HCT116 (cell line): ENCODE data around the gene EIF2AK2. TPM values are rescaled to one million over a fixed set of nuclear protein-coding genes. Genes with fewer than 3 reads are reported as not detected.

ENCODE experiments used
- ATAC-seq: fragments of 200-7000 bp; cut with Tn5 transposase; 2 replicates; pipeline ENCODE4 v1.9.1; 2020; ENCODE audit warnings: mild to moderate bottlenecking, moderate library complexity
- BruUV-seq: library from RNA; stranded (reverse); fragments of 400-500 nt; replicated peaks from 2 replicates; lab custom pipeline; 2021; lab: Mats Ljungman, UMichigan
- CTCF ChIA-PET: fragments of 300-600 bp; sonication (Branson Sonifier 250); formaldehyde crosslinking; loops from one replicate; lab custom pipeline; 2021; ENCODE audit warnings: antibody characterized with exemption; lab: Charles Lee
- POLR2A ChIA-PET: fragments of 300-600, 350-600 bp; sonication (Branson Sonifier 250); formaldehyde crosslinking; loops from one replicate; lab custom pipeline; 2021; ENCODE audit warnings: antibody characterized with exemption; lab: Charles Lee
- RAD21 ChIA-PET, 2 experiments: fragments of 300-600 bp; sonication (Branson Sonifier 250); formaldehyde crosslinking; loops; one replicate each; lab custom pipeline; 2023; ENCODE audit warnings: low total read pairs in 2 of 2; ENCODE audit not compliant: uncharacterized antibody in 2 of 2, unreplicated experiment in 2 of 2, low non-redundant PET in 1 of 2; lab: Charles Lee
- DNase-seq: peaks from one replicate; pipeline ENCODE4 v3.0.0-alpha.2; 2010; ENCODE audit warnings: low read depth, low spot score
- H2AFZ ChIP-seq: fragments of 200-600 bp; shearing (Covaris generic), sonication (generic); 2 replicates; pipeline ENCODE4 v1.6.1; 2017; ENCODE audit warnings: low read depth, mixed run types, mixed read lengths, antibody characterized with exemption, low read length; ENCODE audit not compliant: poor library complexity, severe bottlenecking
- H3K27ac ChIP-seq: 2 replicates; pipeline ENCODE4 v1.5.1; 2012; ENCODE audit warnings: low read depth, low read length
- H3K27me3 ChIP-seq: fragments of 200-600 bp; sonication (generic); 2 replicates; pipeline ENCODE4 v1.6.1; 2016; ENCODE audit warnings: mixed run types, low read length, mixed read lengths; ENCODE audit not compliant: insufficient read depth
- H3K36me3 ChIP-seq, 2 experiments: fragments of 200-500 bp in 1 of 2; fragments of 200-600 bp in 1 of 2; sonication (Bioruptor generic) in 1 of 2; sonication (generic) in 1 of 2; 2 replicates each; pipeline versions ENCODE4 v1.5.1 to v1.6.1; 2014 to 2016; ENCODE audit warnings: low read length in 2 of 2, inconsistent platforms in 1 of 2, mixed read lengths in 1 of 2, mixed run types in 1 of 2; ENCODE audit not compliant: insufficient read depth in 2 of 2, control insufficient read depth in 1 of 2
- H3K4me1 ChIP-seq, 2 experiments: fragments of 200-600 bp in 1 of 2; sonication (generic) in 1 of 2; 2 replicates each; pipeline versions ENCODE4 v1.5.1 to v1.6.1; 2012 to 2017; ENCODE audit warnings: low read length in 2 of 2, inconsistent platforms in 1 of 2, mild to moderate bottlenecking in 1 of 2, mixed read lengths in 1 of 2, mixed run types in 1 of 2, moderate library complexity in 1 of 2; ENCODE audit not compliant: insufficient read depth in 2 of 2, control insufficient read depth in 1 of 2
- H3K4me2 ChIP-seq: fragments of 200-600 bp; sonication (generic); 2 replicates; pipeline ENCODE4 v1.6.1; 2017; ENCODE audit warnings: mixed run types, low read length, mixed read lengths
- H3K4me3 ChIP-seq, 2 experiments: fragments of 200-600 bp in 1 of 2; sonication (generic) in 1 of 2; replicated peaks in 1 of 2; 2 replicates each; pipeline ENCODE4 v1.5.1; 2011 to 2016; ENCODE audit warnings: low read length in 2 of 2, control low read depth in 1 of 2, low read depth in 1 of 2, mild to moderate bottlenecking in 1 of 2, mixed read lengths in 1 of 2, mixed run types in 1 of 2
- H3K79me2 ChIP-seq: fragments of 200-600 bp; sonication (generic); 2 replicates; pipeline ENCODE4 v1.6.1; 2017; ENCODE audit warnings: mild to moderate bottlenecking, mixed run types, low read length, moderate library complexity, mixed read lengths; ENCODE audit not compliant: insufficient read depth
- H3K9ac ChIP-seq: fragments of 200-600 bp; sonication (generic); 2 replicates; pipeline ENCODE4 v1.6.1; 2016; ENCODE audit warnings: low read length, mixed read lengths
- H3K9me2 ChIP-seq: fragments of 200-600 bp; sonication (generic), shearing (Covaris generic); 2 replicates; pipeline ENCODE4 v1.6.1; 2017; ENCODE audit warnings: mixed run types, mild to moderate bottlenecking, moderate library complexity; ENCODE audit not compliant: insufficient read depth
- H3K9me3 ChIP-seq, 2 experiments: fragments of 200-500 bp in 1 of 2; fragments of 200-600 bp in 1 of 2; sonication (Bioruptor generic) in 1 of 2; sonication (generic) in 1 of 2; 2 replicates each; pipeline ENCODE4 v1.6.1; 2014 to 2017; ENCODE audit warnings: low read length in 2 of 2, mixed read lengths in 2 of 2, inconsistent platforms in 1 of 2, low read depth in 1 of 2, mild to moderate bottlenecking in 1 of 2, mixed run types in 1 of 2, moderate library complexity in 1 of 2; ENCODE audit not compliant: control insufficient read depth in 1 of 2, insufficient read depth in 1 of 2
- H4K20me1 ChIP-seq: fragments of 200-600 bp; sonication (generic), shearing (Covaris generic); 2 replicates; pipeline ENCODE4 v1.6.1; 2017; ENCODE audit warnings: mixed run types, mild to moderate bottlenecking, moderate library complexity; ENCODE audit not compliant: insufficient read depth
- CBX3 ChIP-seq: IDR thresholded peaks from 2 replicates; pipeline ENCODE4 v1.6.1; 2012; ENCODE audit warnings: low read depth
- EGR1 ChIP-seq: IDR thresholded peaks from 2 replicates; pipeline ENCODE4 v1.6.1; 2012; ENCODE audit warnings: low read depth
- ELF1 ChIP-seq: IDR thresholded peaks from 2 replicates; pipeline ENCODE4 v1.6.1; 2012; ENCODE audit warnings: low read depth, borderline replicate concordance
- EZH2 ChIP-seq: fragments of 200-600 bp; sonication (generic); IDR thresholded peaks from 2 replicates; pipeline ENCODE4 v1.6.1; 2017; ENCODE audit warnings: antibody characterized with exemption, mixed run types
- EZH2phosphoT487 ChIP-seq: fragments of 200-600 bp; IDR thresholded peaks from 2 replicates; pipeline ENCODE4 v1.6.1; 2018; ENCODE audit warnings: antibody characterized with exemption, borderline replicate concordance
- FOSL1 ChIP-seq: IDR thresholded peaks from 2 replicates; pipeline ENCODE4 v1.6.1; 2012; ENCODE audit warnings: low read depth
- JUND ChIP-seq: IDR thresholded peaks from 2 replicates; pipeline ENCODE4 v1.6.1; 2012
- POLR2A ChIP-seq: IDR thresholded peaks from 2 replicates; pipeline ENCODE4 v1.7.0; 2011; ENCODE audit warnings: borderline replicate concordance; ENCODE audit not compliant: insufficient read depth, insufficient read length; ENCODE audit errors: extremely low read depth
- POLR2AphosphoS5 ChIP-seq: IDR thresholded peaks from 2 replicates; pipeline ENCODE4 v1.6.1; 2011; ENCODE audit warnings: mild to moderate bottlenecking, low read depth, low read length, moderate library complexity
- RAD21 ChIP-seq: IDR thresholded peaks from 2 replicates; pipeline ENCODE4 v1.6.1; 2012; ENCODE audit warnings: low read depth, mild to moderate bottlenecking
- SIN3A ChIP-seq: IDR thresholded peaks from 2 replicates; pipeline ENCODE4 v1.6.1; 2012; ENCODE audit warnings: low read depth
- SP1 ChIP-seq: IDR thresholded peaks from 2 replicates; pipeline ENCODE4 v1.6.1; 2012; ENCODE audit warnings: low read depth
- SRF ChIP-seq: IDR thresholded peaks from 2 replicates; pipeline ENCODE4 v1.6.1; 2012; ENCODE audit warnings: low read depth
- YY1 ChIP-seq: IDR thresholded peaks from 2 replicates; pipeline ENCODE4 v1.6.1; 2011; ENCODE audit warnings: low read length, low read depth, moderate library complexity, mild to moderate bottlenecking; ENCODE audit not compliant: insufficient replicate concordance; ENCODE audit errors: extremely low read depth
- ZNF274 ChIP-seq: fragments of 200-500 bp; sonication (Bioruptor generic); IDR thresholded peaks from 2 replicates; pipeline ENCODE4 v1.6.1; 2014; ENCODE audit warnings: mild to moderate bottlenecking, low read depth, low read length, inconsistent platforms
- intact Hi-C: fragments of 100-400 bp; cut with micrococcal nuclease; formaldehyde crosslinking; loops from 2 replicates; pipeline ENCODE4 v1.10.0; 2022
- total RNA-seq: library from RNA; stranded (reverse); gene quantifications from one replicate; pipeline ENCODE4 v1.2.1, GENCODE V29; 2021; ENCODE audit not compliant: unreplicated experiment
- TF ChIP-seq, protein P1 (sequence below): IDR thresholded peaks from 2 replicates; pipeline ENCODE4 v1.6.1; 2012
- TF ChIP-seq, protein P2 (sequence below), 3 experiments: fragments of 200-600 bp in 1 of 3; sonication (generic) in 1 of 3; IDR thresholded peaks in 2 of 3; conservative IDR thresholded peaks in 1 of 3; 2 replicates each; pipeline ENCODE4 v1.5.1; 2012 to 2017; ENCODE audit warnings: low read depth in 2 of 3, low read length in 2 of 3, antibody characterized with exemption in 1 of 3, borderline replicate concordance in 1 of 3, control low read depth in 1 of 3, mild to moderate bottlenecking in 1 of 3, mixed read lengths in 1 of 3, mixed run types in 1 of 3, moderate library complexity in 1 of 3; ENCODE audit not compliant: insufficient read depth in 1 of 3
- TF ChIP-seq, protein P3 (sequence below): IDR thresholded peaks from 2 replicates; pipeline ENCODE4 v1.6.1; 2012; ENCODE audit warnings: low read depth
- TF ChIP-seq, protein P4 (sequence below): IDR thresholded peaks from 2 replicates; pipeline ENCODE4 v1.6.1; 2011; ENCODE audit warnings: mild to moderate bottlenecking, low read length, moderate library complexity; ENCODE audit not compliant: insufficient replicate concordance; ENCODE audit errors: extremely low read depth
- TF ChIP-seq, protein P5 (sequence below): IDR thresholded peaks from 2 replicates; pipeline ENCODE4 v1.6.1; 2012

Gene EIF2AK2
- total RNA-seq, 1 experiment from 2014 or later, result 40.7 TPM

DNA sequence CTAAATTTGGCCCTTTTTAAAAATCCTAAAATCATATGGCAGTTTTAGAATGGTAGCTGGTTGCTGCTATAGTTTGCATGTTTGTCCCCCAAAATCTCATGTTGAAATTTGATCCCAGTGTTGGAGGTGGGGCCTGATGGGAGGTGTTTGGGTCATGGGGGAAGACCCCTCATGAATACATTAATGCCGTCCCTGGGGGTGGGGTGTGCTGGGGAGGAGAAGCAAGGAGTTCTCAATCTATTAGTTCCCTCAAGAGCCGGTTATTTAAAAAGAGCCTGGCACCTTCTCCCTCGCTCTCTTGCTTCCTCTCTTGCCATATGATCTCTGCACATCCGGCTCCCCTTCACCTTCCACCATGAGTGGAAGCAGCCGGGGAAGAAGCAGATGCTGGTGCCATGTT is 51.6 kb downstream of the EIF2AK2 start:
- RAD21 ChIA-PET, result no interaction called here
- 0 out of 2 replicates have a peak overlapping the region, but pooled peaks have one; percentile 65 for H3K4me2 ChIP-seq

More for the DNA sequence above, 51.6 kb downstream of the EIF2AK2 start:
- CTCF ChIA-PET, result no interaction called here
- Histone ChIP-seq H3K36me3 (peaks cover 13 to 14% of the 10 kb centered on the region in 2 experiments), H3K9me2 (no peaks in the 10 kb centered on the region), H3K27ac (no peak overlapping the region), H4K20me1 (no peaks in the 10 kb centered on the region), H3K4me1 (peaks cover 13 to 23% of the 10 kb centered on the region in 2 experiments), H3K9me3 (no peaks in the 10 kb centered on the region), H3K27me3 (no peaks in the 10 kb centered on the region), H2AFZ (no peak overlapping the region), H3K79me2 (no peaks in the 10 kb centered on the region), H3K9ac (no peak overlapping the region), H3K4me3 (no peak overlapping the region)
- no peak for DNase-seq
- TF ChIP-seq ELF1, result no peak
- no peak for TF ChIP-seq POLR2A
- TF ChIP-seq SP1, result no peak
- TF ChIP-seq, protein P1, sequence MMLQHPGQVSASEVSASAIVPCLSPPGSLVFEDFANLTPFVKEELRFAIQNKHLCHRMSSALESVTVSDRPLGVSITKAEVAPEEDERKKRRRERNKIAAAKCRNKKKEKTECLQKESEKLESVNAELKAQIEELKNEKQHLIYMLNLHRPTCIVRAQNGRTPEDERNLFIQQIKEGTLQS, result no peak
- TF ChIP-seq EZH2, result no peak
- TF ChIP-seq, protein P2, sequence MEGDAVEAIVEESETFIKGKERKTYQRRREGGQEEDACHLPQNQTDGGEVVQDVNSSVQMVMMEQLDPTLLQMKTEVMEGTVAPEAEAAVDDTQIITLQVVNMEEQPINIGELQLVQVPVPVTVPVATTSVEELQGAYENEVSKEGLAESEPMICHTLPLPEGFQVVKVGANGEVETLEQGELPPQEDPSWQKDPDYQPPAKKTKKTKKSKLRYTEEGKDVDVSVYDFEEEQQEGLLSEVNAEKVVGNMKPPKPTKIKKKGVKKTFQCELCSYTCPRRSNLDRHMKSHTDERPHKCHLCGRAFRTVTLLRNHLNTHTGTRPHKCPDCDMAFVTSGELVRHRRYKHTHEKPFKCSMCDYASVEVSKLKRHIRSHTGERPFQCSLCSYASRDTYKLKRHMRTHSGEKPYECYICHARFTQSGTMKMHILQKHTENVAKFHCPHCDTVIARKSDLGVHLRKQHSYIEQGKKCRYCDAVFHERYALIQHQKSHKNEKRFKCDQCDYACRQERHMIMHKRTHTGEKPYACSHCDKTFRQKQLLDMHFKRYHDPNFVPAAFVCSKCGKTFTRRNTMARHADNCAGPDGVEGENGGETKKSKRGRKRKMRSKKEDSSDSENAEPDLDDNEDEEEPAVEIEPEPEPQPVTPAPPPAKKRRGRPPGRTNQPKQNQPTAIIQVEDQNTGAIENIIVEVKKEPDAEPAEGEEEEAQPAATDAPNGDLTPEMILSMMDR (IDR thresholded peaks at IDR 0.05 in 2 of 3, conservative IDR thresholded peaks at IDR 0.05 in 1 of 3; ENCODE audit: borderline replicate concordance in 1 of 3, insufficient read depth in 1 of 3, low read depth in 2 of 3, low read length in 2 of 3), result no peak
- no peak for TF ChIP-seq JUND
- TF ChIP-seq CBX3, result no peak
- TF ChIP-seq ZNF274, result no peak
- TF ChIP-seq, protein P3, sequence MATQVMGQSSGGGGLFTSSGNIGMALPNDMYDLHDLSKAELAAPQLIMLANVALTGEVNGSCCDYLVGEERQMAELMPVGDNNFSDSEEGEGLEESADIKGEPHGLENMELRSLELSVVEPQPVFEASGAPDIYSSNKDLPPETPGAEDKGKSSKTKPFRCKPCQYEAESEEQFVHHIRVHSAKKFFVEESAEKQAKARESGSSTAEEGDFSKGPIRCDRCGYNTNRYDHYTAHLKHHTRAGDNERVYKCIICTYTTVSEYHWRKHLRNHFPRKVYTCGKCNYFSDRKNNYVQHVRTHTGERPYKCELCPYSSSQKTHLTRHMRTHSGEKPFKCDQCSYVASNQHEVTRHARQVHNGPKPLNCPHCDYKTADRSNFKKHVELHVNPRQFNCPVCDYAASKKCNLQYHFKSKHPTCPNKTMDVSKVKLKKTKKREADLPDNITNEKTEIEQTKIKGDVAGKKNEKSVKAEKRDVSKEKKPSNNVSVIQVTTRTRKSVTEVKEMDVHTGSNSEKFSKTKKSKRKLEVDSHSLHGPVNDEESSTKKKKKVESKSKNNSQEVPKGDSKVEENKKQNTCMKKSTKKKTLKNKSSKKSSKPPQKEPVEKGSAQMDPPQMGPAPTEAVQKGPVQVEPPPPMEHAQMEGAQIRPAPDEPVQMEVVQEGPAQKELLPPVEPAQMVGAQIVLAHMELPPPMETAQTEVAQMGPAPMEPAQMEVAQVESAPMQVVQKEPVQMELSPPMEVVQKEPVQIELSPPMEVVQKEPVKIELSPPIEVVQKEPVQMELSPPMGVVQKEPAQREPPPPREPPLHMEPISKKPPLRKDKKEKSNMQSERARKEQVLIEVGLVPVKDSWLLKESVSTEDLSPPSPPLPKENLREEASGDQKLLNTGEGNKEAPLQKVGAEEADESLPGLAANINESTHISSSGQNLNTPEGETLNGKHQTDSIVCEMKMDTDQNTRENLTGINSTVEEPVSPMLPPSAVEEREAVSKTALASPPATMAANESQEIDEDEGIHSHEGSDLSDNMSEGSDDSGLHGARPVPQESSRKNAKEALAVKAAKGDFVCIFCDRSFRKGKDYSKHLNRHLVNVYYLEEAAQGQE, result no peak
- TF ChIP-seq SIN3A, result no peak
- TF ChIP-seq, protein P4, sequence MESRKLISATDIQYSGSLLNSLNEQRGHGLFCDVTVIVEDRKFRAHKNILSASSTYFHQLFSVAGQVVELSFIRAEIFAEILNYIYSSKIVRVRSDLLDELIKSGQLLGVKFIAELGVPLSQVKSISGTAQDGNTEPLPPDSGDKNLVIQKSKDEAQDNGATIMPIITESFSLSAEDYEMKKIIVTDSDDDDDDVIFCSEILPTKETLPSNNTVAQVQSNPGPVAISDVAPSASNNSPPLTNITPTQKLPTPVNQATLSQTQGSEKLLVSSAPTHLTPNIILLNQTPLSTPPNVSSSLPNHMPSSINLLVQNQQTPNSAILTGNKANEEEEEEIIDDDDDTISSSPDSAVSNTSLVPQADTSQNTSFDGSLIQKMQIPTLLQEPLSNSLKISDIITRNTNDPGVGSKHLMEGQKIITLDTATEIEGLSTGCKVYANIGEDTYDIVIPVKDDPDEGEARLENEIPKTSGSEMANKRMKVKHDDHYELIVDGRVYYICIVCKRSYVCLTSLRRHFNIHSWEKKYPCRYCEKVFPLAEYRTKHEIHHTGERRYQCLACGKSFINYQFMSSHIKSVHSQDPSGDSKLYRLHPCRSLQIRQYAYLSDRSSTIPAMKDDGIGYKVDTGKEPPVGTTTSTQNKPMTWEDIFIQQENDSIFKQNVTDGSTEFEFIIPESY, result no peak
- TF ChIP-seq, protein P5, sequence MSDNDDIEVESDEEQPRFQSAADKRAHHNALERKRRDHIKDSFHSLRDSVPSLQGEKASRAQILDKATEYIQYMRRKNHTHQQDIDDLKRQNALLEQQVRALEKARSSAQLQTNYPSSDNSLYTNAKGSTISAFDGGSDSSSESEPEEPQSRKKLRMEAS, result no peak
- no peak for TF ChIP-seq YY1
- TF ChIP-seq SRF, result no peak
- TF ChIP-seq EZH2phosphoT487, result no peak
- no peak for TF ChIP-seq RAD21
- no peak for TF ChIP-seq POLR2AphosphoS5
- no peak for TF ChIP-seq FOSL1
- TF ChIP-seq EGR1, result no peak
- intact Hi-C loops, result no loop called here
- BruUV-seq, result no TSS peak
- no peak for ATAC-seq
- POLR2A ChIA-PET, result no interaction called here
